Spleen (tissue), 11 donors: Measurements from ENCODE around the gene ARTN. TPM values are rescaled to one million over a fixed set of nuclear protein-coding genes. Genes with fewer than 3 reads are reported as not detected.

Source experiments
- DNase-seq: peaks from one replicate; pipeline ENCODE4 v3.0.0-alpha.2; 2020
- H3K27ac ChIP-seq, 8 donors: fragments of 200-600 bp; sonication (generic) in 7 of 8; 1 replicate in 4 of 8; 2 replicates in 4 of 8; pipeline versions ENCODE4 v1.5.0 to v1.8.0; 2016 to 2021; ENCODE audit warnings: inconsistent platforms in 4 of 8, mild to moderate bottlenecking in 4 of 8, moderate library complexity in 1 of 8
- H3K27me3 ChIP-seq, 7 donors: fragments of 200-600 bp; sonication (generic) in 6 of 7; replicated peaks in 1 of 7; 1 replicate in 4 of 7; 2 replicates in 3 of 7; pipeline versions ENCODE4 v1.5.0 to v1.8.0; 2016 to 2021; ENCODE audit warnings: inconsistent platforms in 3 of 7, mild to moderate bottlenecking in 1 of 7
- H3K36me3 ChIP-seq, 6 donors: fragments of 200-600 bp; sonication (generic) in 5 of 6; 1 replicate in 4 of 6; 2 replicates in 2 of 6; pipeline versions ENCODE4 v1.5.0 to v1.8.0; 2016 to 2021; ENCODE audit warnings: inconsistent platforms in 2 of 6
- H3K4me1 ChIP-seq, 6 donors: fragments of 200-600 bp; sonication (generic) in 5 of 6; 1 replicate in 3 of 6; 2 replicates in 3 of 6; pipeline versions ENCODE4 v1.5.0 to v1.8.0; 2016 to 2021; ENCODE audit warnings: inconsistent platforms in 3 of 6
- H3K4me3 ChIP-seq, 8 donors: fragments of 200-600 bp; sonication (generic) in 7 of 8; 1 replicate in 4 of 8; 2 replicates in 4 of 8; pipeline versions ENCODE4 v1.5.0 to v1.8.0; 2016 to 2021; ENCODE audit warnings: inconsistent platforms in 4 of 8, mild to moderate bottlenecking in 4 of 8, moderate library complexity in 2 of 8
- H3K9me3 ChIP-seq, 8 donors: fragments of 200-600 bp; sonication (generic) in 7 of 8; 1 replicate in 4 of 8; 2 replicates in 4 of 8; pipeline versions ENCODE4 v1.5.0 to v1.8.0; 2016 to 2021; ENCODE audit warnings: inconsistent platforms in 4 of 8
- POLR2A ChIP-seq, 3 donors: fragments of 450-650 bp; IDR thresholded peaks; one replicate each; pipeline ENCODE4 v1.5.1; 2017; ENCODE audit warnings: antibody characterized with exemption in 3 of 3, mild to moderate bottlenecking in 1 of 3
- POLR2AphosphoS5 ChIP-seq, 3 donors: sonication (generic); formaldehyde crosslinking; IDR thresholded peaks; one replicate each; pipeline ENCODE4 v1.5.1; 2017; ENCODE audit warnings: antibody characterized with exemption in 3 of 3
- WGBS, 5 donors: extraction: QIAGEN DNeasy Blood & Tissue Kit in 3 of 5; methylation state at CpG; one replicate each; pipeline versions ENCODE4 v1.1.5 to v1.1.7; 2013 to 2018; 5-methylcytosine and 5-hydroxymethylcytosine counted together
- intact Hi-C: fragments of 100-400 bp; cut with DNase I; formaldehyde crosslinking; loops from one replicate; pipeline ENCODE4 v1.15.0; 2023; ENCODE audit warnings: low total_unique reads
- polyA plus RNA-seq, 3 donors: library from polyadenylated mRNA; stranded (reverse); fragments of 200-250 nt; gene quantifications; one replicate each; pipeline ENCODE4 v1.2.1, GENCODE V29; 2013
- total RNA-seq, 7 donors: library from RNA; depleted of rRNA in 3 of 7; stranded (reverse); fragments of >200 nt in 3 of 7; fragmentation: NEBNext Ultra II Directional in 4 of 7; extraction: Animal tissue kit (Norgen Biotek cat#: 25700) in 4 of 7; gene quantifications; one replicate each; pipeline versions ENCODE4 v1.1.0 to v1.2.1, GENCODE V29; 2016 to 2021
- TF ChIP-seq, protein P1 (sequence below), 11 experiments: fragments of 200-600 bp in 7 of 11; fragments of 450-650 bp in 4 of 11; sonication (generic) in 4 of 11; IDR thresholded peaks in 8 of 11; conservative IDR thresholded peaks in 3 of 11; 1 replicate in 7 of 11; 2 replicates in 4 of 11; pipeline versions ENCODE4 v1.4.0 to v1.8.0; 2016 to 2021; ENCODE audit warnings: antibody characterized with exemption in 11 of 11, inconsistent platforms in 4 of 11, mild to moderate bottlenecking in 1 of 11
- donor health status: healthy with polysubstance abuse.
- donor health status: DM: no; HTN: no; CAD: no; lungs with moderate emphysema.
- donor health status: DM: no; HTN: no; CAD: no.
- donor health status: Bipolar disorder and iron deficiency.
- donor health status: healthy.
- donor health status: DM: no; HTN: no; CAD: no.
- donor health status: DM: yes; HTN: yes; CAD: no.

Gene ARTN
- total and polyA plus RNA-seq, 10 donors, result 0.35 to 2.1 (median 0.72) TPM; not detected in 4

- DNase-seq, result peak; percentile 83
- Histone ChIP-seq H3K4me3 (peak overlapping the region in 1 of 8 donors; percentile 97), H3K27me3 (no peaks in the 10 kb centered on the region), H3K27ac (no peak overlapping the region), H3K36me3 (peaks cover 0 to 47% (median 15%) of the 10 kb centered on the region in 6 donors), H3K9me3 (no peaks in the 10 kb centered on the region), H3K4me1 (peaks cover 26 to 54% (median 40%) of the 10 kb centered on the region in 6 donors)
- 95 to 97% (median 95%) methylated on average over 12 to 17 of the region's 17 CpGs for WGBS, 5 donors
- intact Hi-C loops, result no loop called here
- TF ChIP-seq, protein P1, sequence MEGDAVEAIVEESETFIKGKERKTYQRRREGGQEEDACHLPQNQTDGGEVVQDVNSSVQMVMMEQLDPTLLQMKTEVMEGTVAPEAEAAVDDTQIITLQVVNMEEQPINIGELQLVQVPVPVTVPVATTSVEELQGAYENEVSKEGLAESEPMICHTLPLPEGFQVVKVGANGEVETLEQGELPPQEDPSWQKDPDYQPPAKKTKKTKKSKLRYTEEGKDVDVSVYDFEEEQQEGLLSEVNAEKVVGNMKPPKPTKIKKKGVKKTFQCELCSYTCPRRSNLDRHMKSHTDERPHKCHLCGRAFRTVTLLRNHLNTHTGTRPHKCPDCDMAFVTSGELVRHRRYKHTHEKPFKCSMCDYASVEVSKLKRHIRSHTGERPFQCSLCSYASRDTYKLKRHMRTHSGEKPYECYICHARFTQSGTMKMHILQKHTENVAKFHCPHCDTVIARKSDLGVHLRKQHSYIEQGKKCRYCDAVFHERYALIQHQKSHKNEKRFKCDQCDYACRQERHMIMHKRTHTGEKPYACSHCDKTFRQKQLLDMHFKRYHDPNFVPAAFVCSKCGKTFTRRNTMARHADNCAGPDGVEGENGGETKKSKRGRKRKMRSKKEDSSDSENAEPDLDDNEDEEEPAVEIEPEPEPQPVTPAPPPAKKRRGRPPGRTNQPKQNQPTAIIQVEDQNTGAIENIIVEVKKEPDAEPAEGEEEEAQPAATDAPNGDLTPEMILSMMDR (IDR thresholded peaks at IDR 0.05 in 8 of 11, conservative IDR thresholded peaks at IDR 0.05 in 3 of 11), result no peak
- TF ChIP-seq POLR2AphosphoS5 (IDR thresholded peaks at IDR 0.05) (no peak), POLR2A (IDR thresholded peaks at IDR 0.05) (no peak)
Measured at GRCh38 chr1:43971336-43971980, 37.9 kb downstream of the ARTN start.

DNA sequence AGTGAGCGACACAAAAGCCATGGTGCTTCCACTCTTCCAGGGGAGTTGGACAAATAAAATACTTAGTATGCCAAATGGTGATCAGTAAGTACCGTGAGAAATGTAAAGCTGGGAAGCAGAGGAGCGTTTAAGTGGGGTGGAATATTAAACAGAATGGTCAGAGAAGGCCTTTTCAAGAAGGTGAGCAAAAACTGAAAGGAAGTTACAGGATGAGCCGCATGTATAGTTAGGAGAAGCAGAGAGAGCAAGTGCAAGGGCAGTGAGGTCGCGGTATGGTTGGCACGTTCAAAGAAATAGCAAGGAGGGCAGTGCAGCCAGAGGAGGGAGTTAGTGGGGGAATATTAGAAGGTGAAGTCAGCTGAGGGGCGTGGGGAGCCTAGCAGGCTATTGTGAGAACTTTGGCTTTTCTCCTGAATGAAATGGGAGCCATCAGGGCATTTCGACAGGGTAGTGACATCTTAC is 40.4 kb downstream of the ARTN start:
- no peaks in the 10 kb centered on the region for H3K9me3 ChIP-seq
- no peak for DNase-seq
- H3K27ac ChIP-seq, result peak overlapping the region; percentile 91 to 100 (median 97)
- no peaks in the 10 kb centered on the region for H3K27me3 ChIP-seq
- TF ChIP-seq, protein P1 (IDR thresholded peaks at IDR 0.05 in 8 of 11, conservative IDR thresholded peaks at IDR 0.05 in 3 of 11), result no peak
- TF ChIP-seq POLR2AphosphoS5 (IDR thresholded peaks at IDR 0.05) (no peak), POLR2A (IDR thresholded peaks at IDR 0.05) (no peak)
- H3K4me1 ChIP-seq, result peaks cover 41 to 79% (median 64%) of the 10 kb centered on the region in 6 donors
- intact Hi-C loops, result no loop called here
- peak overlapping the region; percentile 77 to 95 (median 88) for H3K4me3 ChIP-seq
- H3K36me3 ChIP-seq, result peaks cover 0 to 53% (median 28%) of the 10 kb centered on the region in 6 donors
- WGBS, 5 donors, result 36 to 41% (median 38%) methylated on average over 9 of the region's 9 CpGs

DNA sequence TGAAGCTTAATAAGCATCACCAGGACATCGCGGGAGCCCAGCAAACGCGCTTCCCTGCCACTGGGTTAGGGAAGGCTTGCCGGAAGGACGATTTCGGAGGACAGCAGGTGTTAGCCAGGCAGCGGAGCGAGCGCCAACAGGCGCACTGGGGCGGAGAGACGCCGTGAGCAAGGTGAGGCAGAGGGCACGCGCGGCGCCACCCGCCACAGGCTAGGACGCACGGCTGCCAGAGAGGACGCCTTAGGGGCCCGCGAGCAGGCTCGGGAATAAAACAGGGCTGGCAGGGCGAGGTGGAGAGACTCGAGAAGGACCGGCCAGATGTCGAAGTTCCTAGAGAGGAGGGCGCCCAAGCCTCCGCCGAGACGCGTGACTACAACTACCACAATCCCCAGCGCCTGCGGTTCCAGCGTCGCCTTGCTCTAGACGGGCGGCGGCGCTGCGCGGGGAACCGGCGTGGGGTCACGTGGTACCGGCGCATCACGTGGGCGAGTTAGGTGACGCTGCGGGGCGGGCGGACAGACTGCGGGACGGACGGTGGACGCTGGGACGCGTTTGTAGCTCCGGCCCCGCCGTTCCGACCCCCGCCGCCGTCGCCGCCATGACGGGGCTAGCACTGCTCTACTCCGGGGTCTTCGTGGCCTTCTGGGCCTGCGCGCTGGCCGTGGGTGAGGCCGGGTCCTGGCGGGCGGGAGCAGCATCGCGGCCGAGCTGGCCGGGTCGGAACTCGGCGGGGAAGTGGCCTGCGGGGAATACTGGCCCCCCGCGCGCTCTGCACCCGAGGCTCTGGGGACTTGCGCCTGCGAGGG is 41.0 kb downstream of the ARTN start, which contains the start of gene ATP6V0B:
ATP6V0B (plus strand) TSS at position 518 of the 806 bp plus-strand sequence; CDS start at position 599, 81 bp downstream.
- peaks cover 41 to 76% (median 64%) of the 10 kb centered on the region in 6 donors for H3K4me1 ChIP-seq
- intact Hi-C loops, result no loop called here
- peak; percentile 99 for DNase-seq
- peaks cover 0 to 4% (median 0%) of the 10 kb centered on the region in 7 donors for H3K27me3 ChIP-seq
- H3K4me3 ChIP-seq, result peak within 1 kb of the TSS; percentile 77 to 95 (median 88)
- peak within 1 kb of the TSS; percentile 91 to 100 (median 97) for H3K27ac ChIP-seq
- H3K9me3 ChIP-seq, result no peaks in the 10 kb centered on the region
- peaks cover 0 to 53% (median 28%) of the 10 kb centered on the region in 6 donors for H3K36me3 ChIP-seq
- TF ChIP-seq, protein P1 (IDR thresholded peaks at IDR 0.05 in 8 of 11, conservative IDR thresholded peaks at IDR 0.05 in 3 of 11), result peak in 10 of 11 experiments; percentile 4 to 63 (median 44)
- TF ChIP-seq POLR2A (IDR thresholded peaks at IDR 0.05) (peak; percentile 12 to 90 (median 72)), POLR2AphosphoS5 (IDR thresholded peaks at IDR 0.05) (peak; percentile 97 to 99 (median 98))
- 0 to 1% (median 1%) methylated on average over 17 to 93 of the region's 93 CpGs for WGBS, 5 donors
